Heart right ventricle (tissue), 16 donors: Measurements from ENCODE around the gene GPR155. TPM values are rescaled to one million over a fixed set of nuclear protein-coding genes. Genes with fewer than 3 reads are reported as not detected.

Source experiments
- ATAC-seq, 8 donors: fragments of 200-7000 bp; cut with Tn5 transposase; one replicate each; pipeline ENCODE4 v1.9.1; 2020; ENCODE audit warnings: mild to moderate bottlenecking in 8 of 8, moderate library complexity in 8 of 8, moderate number of reproducible peaks in 1 of 8
- DNase-seq, 2 donors: peaks; one replicate each; pipeline ENCODE4 v3.0.0-alpha.2; 2020
- H3K27ac ChIP-seq, 10 donors: fragments of 200-600 bp; sonication (generic) in 2 of 10; one replicate each; pipeline versions ENCODE4 v1.5.0 to v1.8.0; 2020 to 2022; ENCODE audit warnings: mild to moderate bottlenecking in 3 of 10
- H3K27me3 ChIP-seq, 7 donors: fragments of 200-600 bp; one replicate each; pipeline ENCODE4 v1.8.0; 2021 to 2022; ENCODE audit warnings: mild to moderate bottlenecking in 2 of 7
- H3K36me3 ChIP-seq, 9 donors: fragments of 200-600 bp; sonication (generic) in 1 of 9; one replicate each; pipeline versions ENCODE4 v1.5.0 to v1.8.0; 2020 to 2022; ENCODE audit warnings: mild to moderate bottlenecking in 2 of 9
- H3K4me1 ChIP-seq, 9 donors: fragments of 200-600 bp; sonication (generic) in 1 of 9; one replicate each; pipeline versions ENCODE4 v1.5.0 to v1.8.0; 2020 to 2022; ENCODE audit warnings: mild to moderate bottlenecking in 4 of 9
- H3K4me3 ChIP-seq, 10 donors: fragments of 200-600 bp; sonication (generic) in 2 of 10; one replicate each; pipeline versions ENCODE4 v1.5.0 to v1.8.0; 2020 to 2022; ENCODE audit warnings: mild to moderate bottlenecking in 7 of 10, moderate library complexity in 2 of 10
- H3K9me3 ChIP-seq, 11 donors: fragments of 200-600 bp in 10 of 11; sonication (generic) in 2 of 11; one replicate each; pipeline versions ENCODE4 v1.5.0 to v1.8.0; 2013 to 2022; ENCODE audit warnings: mild to moderate bottlenecking in 2 of 11, control low read depth in 1 of 11, moderate library complexity in 1 of 11
- WGBS, 2 donors: extraction: QIAGEN DNeasy Blood & Tissue Kit; methylation state at CpG; one replicate each; pipeline ENCODE4 v1.1.7; 2013; ENCODE audit warnings: inconsistent platforms in 1 of 2; 5-methylcytosine and 5-hydroxymethylcytosine counted together
- intact Hi-C, 10 donors: fragments of 100-400 bp; cut with DNase I; formaldehyde crosslinking; loops; one replicate each; pipeline versions ENCODE4 v1.11.1 to v1.14.2; 2022
- polyA plus RNA-seq, 2 donors: library from polyadenylated mRNA; stranded (reverse); fragments of 200-250 nt; gene quantifications; one replicate each; pipeline ENCODE4 v1.2.3, GENCODE V29; 2013
- total RNA-seq, 10 donors: library from RNA; stranded (reverse); fragmentation: NEBNext Ultra II Directional in 3 of 10; extraction: Animal tissue kit (Norgen Biotek cat#: 25700) in 3 of 10; gene quantifications; one replicate each; pipeline versions ENCODE4 v1.2.1 to v1.2.4, GENCODE V29; 2021 to 2023
- TF ChIP-seq, protein P1 (sequence below), 9 donors: fragments of 200-600 bp; sonication (generic) in 2 of 9; IDR thresholded peaks; one replicate each; pipeline versions ENCODE4 v1.5.0 to v1.8.0; 2021 to 2022; ENCODE audit warnings: antibody characterized with exemption in 9 of 9, mild to moderate bottlenecking in 5 of 9, moderate library complexity in 1 of 9
- donor health status: Arrhythmogenic right ventricular cardiomyopathy.
- donor health status: ischemic (EF 13 %, LVEDD 7.1; RV severe dilation, severe dysfunction).
- donor health status: healthy with polysubstance abuse.
- donor health status: DM: no; HTN: yes; CAD: no.
- donor health status: DM: no; HTN: no; CAD: no.
- donor health status: ischemic (EF 25% LVEDD 6.9; RV normal size, moderate dysfunction).
- donor health status: ischemic (EF 25% LVEDD 5.7; RV mildly dilated, moderate dysfunction).
- donor health status: healthy.
- donor health status: DM: yes; HTN: yes; CAD: no.
- donor health status: Ischemic cardiomyopathy.
- donor health status: ischemic (EF 35%, LVEDD 5.7; RV mildly dilated, moderate dysfunction).
- donor health status: nonischemic (EF 11% LVEDD 7.7; RV severe dilation, severe dysfunction).
- donor health status: DM: yes; HTN: yes; CAD: no.
- donor health status: PGD.
- donor health status: ischemic (EF 29% LVEDD 5.4; RV normal size, mild dysfunction).
- donor health status: nonischemic (EF 23%, LVEDD 6.1; RV moderate dilation, normal function).

Gene GPR155
- total and polyA plus RNA-seq, 12 donors = 2.3 to 17.9 (median 13.2) TPM

DNA sequence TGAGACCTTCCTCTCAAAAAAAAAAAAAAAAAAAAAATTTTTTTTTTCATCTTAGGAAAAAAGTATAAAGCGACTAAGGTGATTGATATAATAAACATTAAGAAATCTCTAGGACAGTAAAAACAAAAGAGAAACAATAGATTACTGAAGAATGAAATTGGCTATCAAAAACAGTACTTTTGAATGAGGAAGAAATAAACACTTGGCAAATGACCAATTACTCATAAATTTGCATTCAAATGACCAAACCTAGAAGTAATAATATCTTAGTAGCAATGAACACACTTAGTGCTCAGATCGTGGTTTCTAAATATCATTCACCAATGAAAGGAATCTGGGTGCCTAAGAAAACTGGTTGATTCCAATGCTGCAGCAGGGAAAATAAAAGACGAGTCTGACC is 101.6 kb downstream of the GPR155 start:
- intact Hi-C loops = no loop called here
- H3K36me3 ChIP-seq = peaks cover 0 to 92% (median 23%) of the 10 kb centered on the region in 9 donors
- DNase-seq (no peak), ATAC-seq (no peak)
- H3K27ac ChIP-seq = no peak overlapping the region
- H3K4me3 ChIP-seq = no peak overlapping the region
- no peaks in the 10 kb centered on the region for H3K9me3 ChIP-seq
- TF ChIP-seq, protein P1, sequence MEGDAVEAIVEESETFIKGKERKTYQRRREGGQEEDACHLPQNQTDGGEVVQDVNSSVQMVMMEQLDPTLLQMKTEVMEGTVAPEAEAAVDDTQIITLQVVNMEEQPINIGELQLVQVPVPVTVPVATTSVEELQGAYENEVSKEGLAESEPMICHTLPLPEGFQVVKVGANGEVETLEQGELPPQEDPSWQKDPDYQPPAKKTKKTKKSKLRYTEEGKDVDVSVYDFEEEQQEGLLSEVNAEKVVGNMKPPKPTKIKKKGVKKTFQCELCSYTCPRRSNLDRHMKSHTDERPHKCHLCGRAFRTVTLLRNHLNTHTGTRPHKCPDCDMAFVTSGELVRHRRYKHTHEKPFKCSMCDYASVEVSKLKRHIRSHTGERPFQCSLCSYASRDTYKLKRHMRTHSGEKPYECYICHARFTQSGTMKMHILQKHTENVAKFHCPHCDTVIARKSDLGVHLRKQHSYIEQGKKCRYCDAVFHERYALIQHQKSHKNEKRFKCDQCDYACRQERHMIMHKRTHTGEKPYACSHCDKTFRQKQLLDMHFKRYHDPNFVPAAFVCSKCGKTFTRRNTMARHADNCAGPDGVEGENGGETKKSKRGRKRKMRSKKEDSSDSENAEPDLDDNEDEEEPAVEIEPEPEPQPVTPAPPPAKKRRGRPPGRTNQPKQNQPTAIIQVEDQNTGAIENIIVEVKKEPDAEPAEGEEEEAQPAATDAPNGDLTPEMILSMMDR (IDR thresholded peaks at IDR 0.05) = no peak
- WGBS, 2 donors = 93 to 95% methylated on average over 3 of the region's 3 CpGs
- peaks cover 0 to 16% (median 7%) of the 10 kb centered on the region in 9 donors for H3K4me1 ChIP-seq
- no peaks in the 10 kb centered on the region for H3K27me3 ChIP-seq

DNA sequence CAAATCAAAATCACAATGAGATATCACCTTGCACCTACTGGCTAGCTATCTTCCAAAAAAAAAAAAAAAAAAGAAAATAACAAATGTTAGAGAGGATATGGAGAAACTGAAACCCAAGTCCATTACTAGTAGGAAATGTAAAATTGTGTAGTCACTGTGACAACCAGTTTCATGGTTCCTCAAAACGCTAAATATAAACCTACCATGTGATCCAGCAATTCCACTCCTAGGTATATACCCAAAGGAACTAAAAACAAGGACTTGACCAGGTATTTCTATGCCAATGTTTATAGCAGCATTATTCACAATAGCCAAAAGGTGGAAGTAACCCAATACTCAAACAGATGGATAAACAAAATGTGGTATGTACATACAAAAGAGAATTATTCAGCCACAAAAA is 103.0 kb downstream of the GPR155 start:
- DNase-seq (no peak), ATAC-seq (no peak)
- WGBS, 2 donors = 91 to 93% methylated on average over 1 of the region's 1 CpG
- no peaks in the 10 kb centered on the region for H3K9me3 ChIP-seq
- no peak overlapping the region for H3K4me3 ChIP-seq
- H3K27me3 ChIP-seq = no peaks in the 10 kb centered on the region
- H3K4me1 ChIP-seq = peaks cover 0 to 16% (median 4%) of the 10 kb centered on the region in 9 donors
- TF ChIP-seq, protein P1 (IDR thresholded peaks at IDR 0.05) = no peak
- peaks cover 0 to 94% (median 34%) of the 10 kb centered on the region in 9 donors for H3K36me3 ChIP-seq
- peak overlapping the region in 1 of 10 donors; percentile 48 for H3K27ac ChIP-seq
- intact Hi-C loops = no loop called here

Other genes with a start within 250 kb of the GPR155 start
- gene OLA1, start 238.5 kb downstream of the GPR155 start, total RNA-seq = 10 to 100 TPM; 64.5 to 85.2 (median 73.3) TPM
- 10 to 100 TPM; 23.7 to 81.7 TPM for gene OLA1, start 238.5 kb downstream of the GPR155 start, polyA plus RNA-seq
- gene SP9, start 152.1 kb downstream of the GPR155 start, total RNA-seq = under 1 TPM in 1 of 10 donors, not detected in 9; 0.09 TPM
- gene SP9, start 152.1 kb downstream of the GPR155 start, polyA plus RNA-seq = not detected
- 10 to 100 TPM; 35.6 to 57.0 (median 45.2) TPM for gene SCRN3, start 91.3 kb downstream of the GPR155 start, total RNA-seq
- 10 to 100 TPM; 10.3 to 14.6 TPM for gene SCRN3, start 91.3 kb downstream of the GPR155 start, polyA plus RNA-seq
- gene WIPF1, start 110.8 kb upstream of the GPR155 start, total RNA-seq = 10 to 100 TPM; 12.4 to 48.1 (median 15.6) TPM
- 10 to 100 TPM in 1 of 2 donors, 1 to 10 TPM in 1; 9.1 to 16.6 TPM for gene WIPF1, start 110.8 kb upstream of the GPR155 start, polyA plus RNA-seq